GM23248 (cell line): ENCODE results near the gene COL15A1. TPM values are rescaled to one million over a fixed set of nuclear protein-coding genes. Genes with fewer than 3 reads are reported as not detected.

Experiments used
- DNase-seq: peaks from one replicate; pipeline ENCODE4 v3.0.0-alpha.2; 2015
- H2AFZ ChIP-seq: fragments of 200-600 bp; sonication (generic); 2 replicates; pipeline ENCODE4 v1.6.1; 2016; ENCODE audit warnings: antibody characterized with exemption
- H3F3A ChIP-seq: fragments of 200-600 bp; sonication (generic); 2 replicates; pipeline ENCODE4 v1.6.1; 2016; ENCODE audit warnings: mild to moderate bottlenecking, antibody characterized with exemption, mixed run types; ENCODE audit not compliant: insufficient read depth
- H3K27ac ChIP-seq: fragments of 200-600 bp; sonication (generic); 2 replicates; pipeline ENCODE4 v1.5.1; 2016; ENCODE audit warnings: mild to moderate bottlenecking
- H3K27me3 ChIP-seq: fragments of 200-600 bp; sonication (generic); replicated peaks from 2 replicates; pipeline ENCODE4 v1.6.1; 2016; ENCODE audit warnings: mild to moderate bottlenecking; ENCODE audit not compliant: insufficient read depth
- H3K36me3 ChIP-seq: fragments of 200-600 bp; sonication (generic); 2 replicates; pipeline ENCODE4 v1.6.1; 2016; ENCODE audit warnings: low read depth, mild to moderate bottlenecking
- H3K4me1 ChIP-seq: fragments of 200-600 bp; sonication (generic); 2 replicates; pipeline ENCODE4 v1.6.1; 2016; ENCODE audit warnings: mild to moderate bottlenecking; ENCODE audit not compliant: insufficient read depth
- H3K4me2 ChIP-seq: fragments of 200-600 bp; sonication (generic); one replicate; pipeline ENCODE4 v1.6.1; 2016; ENCODE audit warnings: mild to moderate bottlenecking; ENCODE audit not compliant: unreplicated experiment
- H3K4me3 ChIP-seq: fragments of 200-600 bp; sonication (generic); 2 replicates; pipeline ENCODE4 v1.5.1; 2016; ENCODE audit warnings: mild to moderate bottlenecking
- H3K79me2 ChIP-seq: fragments of 200-600 bp; sonication (generic); 2 replicates; pipeline ENCODE4 v1.6.1; 2016; ENCODE audit warnings: mild to moderate bottlenecking; ENCODE audit not compliant: insufficient read depth
- H3K9ac ChIP-seq: fragments of 200-600 bp; sonication (generic); 2 replicates; pipeline ENCODE4 v1.6.1; 2016; ENCODE audit warnings: mild to moderate bottlenecking
- H3K9me2 ChIP-seq: fragments of 200-600 bp; sonication (generic); 2 replicates; pipeline ENCODE4 v1.6.1; 2016; ENCODE audit warnings: mixed run types, mild to moderate bottlenecking, moderate library complexity; ENCODE audit not compliant: insufficient read depth
- H3K9me3 ChIP-seq: fragments of 200-600 bp; sonication (generic); one replicate; pipeline ENCODE4 v1.6.1; 2017; ENCODE audit warnings: low read depth
- H4K20me1 ChIP-seq: fragments of 200-600 bp; sonication (generic); 2 replicates; pipeline ENCODE4 v1.6.0; 2016; ENCODE audit not compliant: insufficient read depth
- EZH2 ChIP-seq: fragments of 200-600 bp; sonication (generic); IDR thresholded peaks from 2 replicates; pipeline ENCODE4 v1.6.1; 2018; ENCODE audit warnings: antibody characterized with exemption, mild to moderate bottlenecking; ENCODE audit not compliant: insufficient read depth, poor library complexity, severe bottlenecking
- EZH2phosphoT487 ChIP-seq: fragments of 200-600 bp; sonication (generic); IDR thresholded peaks from 2 replicates; pipeline ENCODE4 v1.6.1; 2018; ENCODE audit warnings: antibody characterized with exemption, moderate library complexity, mild to moderate bottlenecking, low read depth; ENCODE audit not compliant: insufficient read depth
- WGBS, 2 experiments: methylation state at CpG; one replicate each; pipeline ENCODE4 v1.1.6; 2015 to 2017; ENCODE audit warnings: low lambda C conversion rate in 2 of 2, low coverage in 1 of 2; ENCODE audit errors: missing lambda C conversion rate in 2 of 2; 5-methylcytosine and 5-hydroxymethylcytosine counted together
- in situ Hi-C: fragments of 300-500 bp; cut with MboI; formaldehyde crosslinking; loops from 2 replicates; pipeline ENCODE4 v1.15.0; 2020
- polyA plus RNA-seq: library from polyadenylated mRNA; unstranded; fragments of >200 nt; fragmentation: Nextera tagmentation; extraction: Ambion mirVana; gene quantifications from 2 replicates; pipeline ENCODE4 v1.2.1, GENCODE V29; 2016
- total RNA-seq: library from RNA; depleted of rRNA; stranded (reverse); fragments of >200 nt; shearing (Covaris generic); gene quantifications from 2 replicates; pipeline ENCODE4 v1.2.3, GENCODE V29; 2014; rRNA removed

Gene COL15A1
- total RNA-seq (16.8 and 17.8 TPM in 2 replicates), polyA plus RNA-seq (8.8 and 9.7 TPM in 2 replicates)

DNA sequence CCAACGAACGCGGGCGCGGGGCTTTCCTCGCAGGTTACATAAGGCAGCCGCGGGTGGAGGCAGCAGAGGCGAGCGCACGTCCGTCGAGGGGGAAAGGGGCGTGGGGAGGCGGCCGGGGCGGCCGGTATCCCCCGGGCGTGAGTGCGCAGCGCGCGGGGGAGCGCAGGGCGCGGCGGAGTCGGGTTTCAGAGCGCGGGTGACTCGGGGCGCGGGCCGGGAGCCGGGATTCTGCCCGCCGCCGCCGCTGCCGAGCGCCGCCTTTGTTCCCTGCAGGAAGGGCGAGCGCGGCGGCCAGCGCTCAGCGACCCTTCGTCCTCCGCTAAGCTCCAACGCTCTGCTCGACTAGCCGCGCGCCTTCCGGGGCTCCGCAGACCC, at the start of gene COL15A1:
Gene COL15A1 (plus strand): TSS at position 226 of the 375 bp plus-strand sequence. CDS start 155 bp downstream, outside the sequence.
- H3K4me3 ChIP-seq = peak within 1 kb of the TSS; percentile 68
- H3K36me3 ChIP-seq = no peaks in the 10 kb centered on the region
- H3K9me2 ChIP-seq = no peaks in the 10 kb centered on the region
- H3K9ac ChIP-seq = peak within 1 kb of the TSS; percentile 53
- in situ Hi-C loops = no loop called here
- TF ChIP-seq EZH2 (no peak), EZH2phosphoT487 (no peak)
- H2AFZ ChIP-seq = peak within 1 kb of the TSS; percentile 80
- no peak within 1 kb of the TSS for H3K27ac ChIP-seq
- H3K4me2 ChIP-seq = peak within 1 kb of the TSS; percentile 86
- peak; percentile 61 for DNase-seq
- WGBS, 2 experiments = 2 to 4% methylated on average over 27 to 32 of the region's 58 CpGs
- peaks cover 39% of the 10 kb centered on the region for H3K27me3 ChIP-seq
- no peaks in the 10 kb centered on the region for H3K9me3 ChIP-seq
- H3F3A ChIP-seq = no peaks in the 10 kb centered on the region
- no peaks in the 10 kb centered on the region for H4K20me1 ChIP-seq
- H3K79me2 ChIP-seq = no peaks in the 10 kb centered on the region
- no peaks in the 10 kb centered on the region for H3K4me1 ChIP-seq

DNA sequence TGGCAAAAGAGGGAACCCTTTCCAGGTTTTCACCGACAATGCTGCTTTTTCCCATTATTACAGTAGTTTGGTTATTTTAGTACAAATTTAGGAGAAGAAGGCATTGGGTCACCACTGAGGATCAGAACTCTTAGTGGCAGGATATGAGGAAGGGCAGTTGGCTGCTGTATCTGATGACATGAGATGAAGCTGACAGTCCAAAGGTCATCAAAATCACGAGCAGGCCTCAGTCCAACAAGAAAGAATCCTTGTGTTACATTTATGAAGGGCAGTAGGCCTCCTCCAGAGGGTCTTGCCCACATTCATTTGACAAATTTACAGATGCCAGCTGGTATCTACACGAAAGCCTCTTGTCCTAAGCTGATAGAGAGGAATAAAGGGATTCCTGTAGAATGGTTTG, 49.5 kb upstream of the COL15A1 start:
- H2AFZ ChIP-seq = no peak overlapping the region
- peaks cover 6% of the 10 kb centered on the region for H3K4me1 ChIP-seq

DNA sequence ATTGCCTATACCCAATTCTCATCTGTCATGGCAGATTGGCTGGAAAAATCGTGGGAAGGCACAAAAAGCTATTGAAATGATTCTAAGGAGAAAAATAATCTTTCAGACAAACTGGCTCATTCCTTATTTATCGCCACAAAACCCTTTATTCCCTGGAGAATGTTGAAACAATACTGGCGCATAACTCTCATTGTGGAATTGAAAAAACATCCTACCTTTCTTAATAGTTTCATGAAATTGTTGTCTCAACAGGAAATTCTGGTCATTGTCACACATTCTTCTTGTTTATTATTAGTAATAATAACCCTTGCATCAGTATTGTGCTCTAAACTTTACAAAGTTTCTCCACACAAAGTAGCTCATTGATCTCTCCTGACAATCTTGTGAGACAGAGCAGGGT, 48.9 kb upstream of the COL15A1 start:
- no peaks in the 10 kb centered on the region for H3K79me2 ChIP-seq
- no peak overlapping the region for H3K9ac ChIP-seq

More for the DNA sequence above, 49.5 kb upstream of the COL15A1 start:
- Histone ChIP-seq H3K79me2 (no peaks in the 10 kb centered on the region), H3K27ac (no peak overlapping the region), H3K9me3 (no peaks in the 10 kb centered on the region), H3K9ac (no peak overlapping the region), H3K9me2 (no peaks in the 10 kb centered on the region), H3F3A (peaks cover 5% of the 10 kb centered on the region; the same call in 1 of the 2 replicates), H3K27me3 (no peaks in the 10 kb centered on the region), H3K36me3 (no peaks in the 10 kb centered on the region), H4K20me1 (no peaks in the 10 kb centered on the region), H3K4me2 (no peak overlapping the region), H3K4me3 (no peak overlapping the region)
- TF ChIP-seq EZH2phosphoT487 (no peak), EZH2 (no peak)
- DNase-seq = no peak
- WGBS, 2 experiments = 84 to 86% methylated on average over 3 of the region's 3 CpGs
- in situ Hi-C loops = no loop called here

GRCh38 chr9:98896632-98897031, 47.1 kb upstream of the COL15A1 start:
- no peaks in the 10 kb centered on the region for H3K9me3 ChIP-seq
- H4K20me1 ChIP-seq = no peaks in the 10 kb centered on the region
- 73 to 83% methylated on average over 2 of the region's 2 CpGs for WGBS, 2 experiments

More for the DNA sequence above, 48.9 kb upstream of the COL15A1 start:
- in situ Hi-C loops = no loop called here
- H3K27me3 ChIP-seq = no peaks in the 10 kb centered on the region
- 74 to 80% methylated on average over 3 of the region's 3 CpGs for WGBS, 2 experiments
- H2AFZ ChIP-seq = no peak overlapping the region
- no peaks in the 10 kb centered on the region for H3F3A ChIP-seq
- H4K20me1 ChIP-seq = no peaks in the 10 kb centered on the region
- no peak for DNase-seq
- H3K4me2 ChIP-seq = no peak overlapping the region
- no peaks in the 10 kb centered on the region for H3K9me3 ChIP-seq
- no peak overlapping the region for H3K27ac ChIP-seq
- H3K4me3 ChIP-seq = no peak overlapping the region
- H3K4me1 ChIP-seq = peaks cover 8% of the 10 kb centered on the region
- no peaks in the 10 kb centered on the region for H3K36me3 ChIP-seq
- no peak for TF ChIP-seq EZH2
- no peak for TF ChIP-seq EZH2phosphoT487
- H3K9me2 ChIP-seq = no peaks in the 10 kb centered on the region

More at GRCh38 chr9:98896632-98897031, 47.1 kb upstream of the COL15A1 start:
- H3K27ac ChIP-seq = no peak overlapping the region
- DNase-seq = no peak
- no peak overlapping the region for H3K4me3 ChIP-seq
- H3K4me1 ChIP-seq = peaks cover 14% of the 10 kb centered on the region
- no peaks in the 10 kb centered on the region for H3K79me2 ChIP-seq
- H3F3A ChIP-seq = no peaks in the 10 kb centered on the region
- no peak overlapping the region for H3K9ac ChIP-seq
- H3K4me2 ChIP-seq = no peak overlapping the region
- H3K36me3 ChIP-seq = no peaks in the 10 kb centered on the region
- in situ Hi-C loops = no loop called here
- H3K27me3 ChIP-seq = no peaks in the 10 kb centered on the region
- TF ChIP-seq EZH2 = no peak
- no peak for TF ChIP-seq EZH2phosphoT487
- H3K9me2 ChIP-seq = no peaks in the 10 kb centered on the region
- no peak overlapping the region for H2AFZ ChIP-seq
